Measurements from ENCODE around the gene ARID1A.

- no peak for TF ChIP-seq CTCF (IDR thresholded peaks at IDR 0.05)
- TF ChIP-seq POLR2A (IDR thresholded peaks at IDR 0.05) = no peak
Observed at GRCh38 chr1:26789931-26790330, 94.1 kb downstream of the ARID1A start.

Measured in uterus (tissue), 2 donors.